Keratinocyte (primary cell): ENCODE data around the gene CYTH2. TPM values are rescaled to one million over a fixed set of nuclear protein-coding genes. Genes with fewer than 3 reads are reported as not detected.
A peak's percentile ranks its signal among the peaks of the same experiment; 100 is the strongest.

Experiments used
- DNase-seq: peaks from one replicate; pipeline ENCODE4 v3.0.0-alpha.2; 2011; ENCODE audit warnings: low read depth, missing footprints, low spot score
- FAIRE-seq: peaks from 2 replicates; lab custom pipeline; 2011; peaks lifted over from hg19 to GRCh38; lab: Jason Lieb, UNC
- H2AFZ ChIP-seq: 2 replicates; pipeline ENCODE4 v1.6.0; 2012; ENCODE audit warnings: low read length, control low read depth, inconsistent platforms; ENCODE audit not compliant: control insufficient read depth
- H3K27ac ChIP-seq: 2 replicates; pipeline ENCODE4 v1.5.1; 2011; ENCODE audit warnings: low read length; ENCODE audit not compliant: control insufficient read depth, insufficient read depth
- H3K27me3 ChIP-seq: 3 replicates; pipeline ENCODE4 v1.6.0; 2011; ENCODE audit warnings: low read length; ENCODE audit not compliant: control insufficient read depth, insufficient read depth; ENCODE audit errors: extremely low read depth
- H3K36me3 ChIP-seq, 2 experiments: 2 replicates in 1 of 2; 3 replicates in 1 of 2; pipeline ENCODE4 v1.5.1; 2011; ENCODE audit warnings: low read length in 2 of 2, mild to moderate bottlenecking in 1 of 2; ENCODE audit not compliant: control insufficient read depth in 2 of 2, insufficient read depth in 2 of 2; ENCODE audit errors: extremely low read depth in 1 of 2
- H3K4me1 ChIP-seq: 3 replicates; pipeline ENCODE4 v1.5.1; 2011; ENCODE audit warnings: low read length; ENCODE audit not compliant: control insufficient read depth, insufficient read depth; ENCODE audit errors: extremely low read depth
- H3K4me2 ChIP-seq: 3 replicates; pipeline ENCODE4 v1.6.0; 2011; ENCODE audit warnings: low read depth, low read length; ENCODE audit not compliant: control insufficient read depth, insufficient read depth; ENCODE audit errors: extremely low read depth
- H3K4me3 ChIP-seq, 3 experiments: fragments of 200-600 bp in 1 of 3; sonication (generic) in 1 of 3; 2 replicates in 2 of 3; 3 replicates in 1 of 3; pipeline ENCODE4 v1.5.1; 2011 to 2016; ENCODE audit warnings: low read length in 3 of 3, mild to moderate bottlenecking in 3 of 3, control low read depth in 2 of 3, inconsistent platforms in 1 of 3, low read depth in 1 of 3, mixed read lengths in 1 of 3, mixed run types in 1 of 3, moderate library complexity in 1 of 3; ENCODE audit not compliant: control insufficient read depth in 2 of 3, insufficient read depth in 2 of 3; ENCODE audit errors: extremely low read depth in 1 of 3
- H3K79me2 ChIP-seq: 2 replicates; pipeline ENCODE4 v1.6.0; 2012; ENCODE audit warnings: low read length; ENCODE audit not compliant: control insufficient read depth, insufficient read depth
- H3K9ac ChIP-seq: 3 replicates; pipeline ENCODE4 v1.6.0; 2011; ENCODE audit warnings: low read length; ENCODE audit not compliant: control insufficient read depth, insufficient read depth; ENCODE audit errors: extremely low read depth
- H3K9me1 ChIP-seq: 3 replicates; pipeline ENCODE4 v1.6.0; 2011; ENCODE audit warnings: low read length; ENCODE audit not compliant: control insufficient read depth, insufficient read depth; ENCODE audit errors: extremely low read depth
- H3K9me3 ChIP-seq: 2 replicates; pipeline ENCODE4 v1.5.1; 2012; ENCODE audit warnings: low read depth, low read length; ENCODE audit not compliant: control insufficient read depth
- H4K20me1 ChIP-seq: 3 replicates; pipeline ENCODE4 v1.6.0; 2011; ENCODE audit warnings: low read length; ENCODE audit not compliant: control insufficient read depth, insufficient read depth; ENCODE audit errors: extremely low read depth
- EZH2 ChIP-seq: IDR thresholded peaks from one replicate; pipeline ENCODE4 v1.6.1; 2012; ENCODE audit warnings: inconsistent platforms, mild to moderate bottlenecking, low read length, moderate library complexity
- dilution Hi-C: fragments of 300-500 bp; cut with MboI; formaldehyde crosslinking; loops from one replicate; pipeline ENCODE4 v1.7.0; 2020; ENCODE audit warnings: low sequenced_read_pairs; ENCODE audit not compliant: extremely low pct_ligation_motif_present
- polyA plus RNA-seq, 5 experiments: library from polyadenylated mRNA; depleted of rRNA in 3 of 5; stranded (reverse) in 3 of 5; stranded (forward) in 1 of 5; unstranded in 1 of 5; fragments of >200 nt; gene quantifications; 1 replicate in 1 of 5; 2 replicates in 3 of 5; 3 replicates in 1 of 5; pipeline versions ENCODE4 v1.2.1 to v1.2.3, GENCODE V29; 2011 to 2012; ENCODE audit warnings: missing spikeins in 2 of 5, low read depth in 1 of 5, low replicate concordance in 1 of 5
- TF ChIP-seq, protein P1 (sequence below), 3 experiments: IDR thresholded peaks in 1 of 3; conservative IDR thresholded peaks in 1 of 3; optimal IDR thresholded peaks in 1 of 3; 2 replicates in 2 of 3; 3 replicates in 1 of 3; pipeline versions ENCODE3 to v1.5.1; 2011; ENCODE audit warnings: low read length in 3 of 3, mild to moderate bottlenecking in 3 of 3, moderate library complexity in 2 of 3, control low read depth in 1 of 3, inconsistent platforms in 1 of 3; ENCODE audit not compliant: insufficient read depth in 2 of 3; ENCODE audit errors: extremely low read depth in 1 of 3

CYTH2 gene
- polyA plus RNA-seq, 1 donor (not counting 4 experiments of a cell fraction or from before 2014, with no cell fraction given), result 27.0 TPM

DNA sequence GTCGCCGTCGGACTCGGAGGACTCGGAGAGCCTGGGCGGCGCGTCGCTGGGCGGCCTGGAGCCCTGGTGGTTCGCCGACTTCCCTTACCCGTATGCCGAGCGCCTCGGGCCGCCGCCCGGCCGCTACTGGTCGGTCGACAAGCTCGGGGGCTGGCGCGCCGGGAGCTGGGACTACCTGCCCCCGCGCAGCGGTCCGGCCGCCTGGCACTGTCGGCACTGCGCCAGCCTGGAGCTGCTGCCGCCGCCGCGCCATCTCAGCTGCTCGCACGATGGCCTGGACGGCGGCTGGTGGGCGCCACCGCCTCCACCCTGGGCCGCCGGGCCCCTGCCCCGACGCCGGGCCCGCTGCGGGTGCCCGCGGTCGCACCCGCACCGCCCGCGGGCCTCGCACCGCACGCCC is 25.9 kb upstream of the CYTH2 start:
- Histone ChIP-seq H3K27me3 (peaks cover 25% of the 10 kb centered on the region), H3K9me1 (no peaks in the 10 kb centered on the region), H3K9me3 (no peaks in the 10 kb centered on the region), H2AFZ (no peak overlapping the region), H3K4me2 (no peak overlapping the region), H3K4me3 (no peak overlapping the region), H3K9ac (no peak overlapping the region), H3K36me3 (peaks cover 1 to 5% of the 10 kb centered on the region in 2 experiments), H3K4me1 (peaks cover 19% of the 10 kb centered on the region), H4K20me1 (no peaks in the 10 kb centered on the region), H3K79me2 (peaks cover 14% of the 10 kb centered on the region), H3K27ac (no peak overlapping the region)
- no peak for FAIRE-seq
- dilution Hi-C loops, result no loop called here
- no peak for TF ChIP-seq EZH2
- TF ChIP-seq, protein P1, sequence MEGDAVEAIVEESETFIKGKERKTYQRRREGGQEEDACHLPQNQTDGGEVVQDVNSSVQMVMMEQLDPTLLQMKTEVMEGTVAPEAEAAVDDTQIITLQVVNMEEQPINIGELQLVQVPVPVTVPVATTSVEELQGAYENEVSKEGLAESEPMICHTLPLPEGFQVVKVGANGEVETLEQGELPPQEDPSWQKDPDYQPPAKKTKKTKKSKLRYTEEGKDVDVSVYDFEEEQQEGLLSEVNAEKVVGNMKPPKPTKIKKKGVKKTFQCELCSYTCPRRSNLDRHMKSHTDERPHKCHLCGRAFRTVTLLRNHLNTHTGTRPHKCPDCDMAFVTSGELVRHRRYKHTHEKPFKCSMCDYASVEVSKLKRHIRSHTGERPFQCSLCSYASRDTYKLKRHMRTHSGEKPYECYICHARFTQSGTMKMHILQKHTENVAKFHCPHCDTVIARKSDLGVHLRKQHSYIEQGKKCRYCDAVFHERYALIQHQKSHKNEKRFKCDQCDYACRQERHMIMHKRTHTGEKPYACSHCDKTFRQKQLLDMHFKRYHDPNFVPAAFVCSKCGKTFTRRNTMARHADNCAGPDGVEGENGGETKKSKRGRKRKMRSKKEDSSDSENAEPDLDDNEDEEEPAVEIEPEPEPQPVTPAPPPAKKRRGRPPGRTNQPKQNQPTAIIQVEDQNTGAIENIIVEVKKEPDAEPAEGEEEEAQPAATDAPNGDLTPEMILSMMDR (optimal IDR thresholded peaks at IDR 0.05 in 1 of 3, IDR thresholded peaks at IDR 0.05 in 1 of 3, conservative IDR thresholded peaks at IDR 0.05 in 1 of 3; ENCODE audit: extremely low read depth in 1 of 3, insufficient read depth in 2 of 3, low read length in 3 of 3), result no peak
- DNase-seq, result no peak

DNA sequence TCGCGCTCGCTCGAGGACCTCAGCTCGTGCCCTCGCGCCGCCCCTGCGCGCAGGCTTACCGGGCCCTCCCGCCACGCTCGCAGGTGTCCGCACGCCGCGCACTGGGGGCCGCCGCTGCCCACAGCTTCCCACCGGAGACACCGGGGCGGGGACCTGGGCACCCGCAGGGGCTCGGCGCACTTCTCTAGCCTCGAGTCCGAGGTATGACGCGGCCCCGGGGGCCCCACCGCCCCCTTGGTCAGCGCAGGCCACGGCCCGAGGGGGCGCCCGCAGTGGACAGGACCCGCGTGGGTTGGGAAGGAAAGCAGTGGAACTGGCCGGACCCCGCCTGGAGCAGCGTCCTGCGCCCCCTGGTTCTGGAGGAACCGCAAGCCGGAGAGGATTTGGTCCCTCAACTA is 25.4 kb upstream of the CYTH2 start:
- Histone ChIP-seq H4K20me1 (no peaks in the 10 kb centered on the region), H3K4me2 (peak overlapping the region; percentile 96), H3K27me3 (peaks cover 25% of the 10 kb centered on the region), H3K9ac (no peak overlapping the region), H3K9me3 (no peaks in the 10 kb centered on the region), H3K36me3 (peaks cover 6 to 10% of the 10 kb centered on the region in 2 experiments), H3K4me3 (no peak overlapping the region), H2AFZ (no peak overlapping the region), H3K4me1 (peaks cover 19% of the 10 kb centered on the region), H3K9me1 (no peaks in the 10 kb centered on the region), H3K79me2 (peaks cover 19% of the 10 kb centered on the region), H3K27ac (no peak overlapping the region)
- dilution Hi-C loops, result no loop called here
- FAIRE-seq (no peak), DNase-seq (no peak)
- no peak for TF ChIP-seq EZH2
- TF ChIP-seq, protein P1 (optimal IDR thresholded peaks at IDR 0.05 in 1 of 3, IDR thresholded peaks at IDR 0.05 in 1 of 3, conservative IDR thresholded peaks at IDR 0.05 in 1 of 3; ENCODE audit: extremely low read depth in 1 of 3, insufficient read depth in 2 of 3, low read length in 3 of 3), result no peak
